Fibroblast of the aortic adventitia (primary cell): ENCODE measurements around the gene SPINK14. TPM values are rescaled to one million over a fixed set of nuclear protein-coding genes. Genes with fewer than 3 reads are reported as not detected.

Experiments
- DNase-seq: peaks from one replicate; pipeline ENCODE4 v3.0.0-alpha.2; 2010; ENCODE audit warnings: low read depth
- H3K4me3 ChIP-seq: 2 replicates; pipeline ENCODE4 v1.5.1; 2011; ENCODE audit warnings: low read depth, mild to moderate bottlenecking, control low read depth, low read length, moderate library complexity
- CTCF ChIP-seq: IDR thresholded peaks from 2 replicates; pipeline ENCODE4 v1.5.1; 2011; ENCODE audit warnings: mild to moderate bottlenecking, low read length, control low read depth, inconsistent platforms; ENCODE audit not compliant: insufficient read depth
- total RNA-seq: library from RNA; depleted of rRNA; stranded (reverse); fragments of >200 nt; gene quantifications from 2 replicates; pipeline ENCODE4 v1.2.3, GENCODE V29; 2012; ENCODE audit warnings: low replicate concordance

Gene SPINK14
- total RNA-seq, 1 donor: not detected

GRCh38 chr5:148205865-148206264, 37.5 kb downstream of the SPINK14 start:
- TF ChIP-seq CTCF: no peak
- no peak overlapping the region for H3K4me3 ChIP-seq
- no peak for DNase-seq

GRCh38 chr5:148206620-148207019, 38.3 kb downstream of the SPINK14 start:
- no peak for TF ChIP-seq CTCF
- no peak overlapping the region for H3K4me3 ChIP-seq
- no peak for DNase-seq

- H3K4me3 ChIP-seq: no peak overlapping the region
- no peak for DNase-seq
- no peak for TF ChIP-seq CTCF
These were observed 39.9 kb downstream of the SPINK14 start for GRCh38 chr5:148208226-148208625.

- no peak for DNase-seq
- TF ChIP-seq CTCF: no peak
- H3K4me3 ChIP-seq: no peak overlapping the region
These were observed 40.9 kb downstream of the SPINK14 start for GRCh38 chr5:148209151-148209770.

DNA sequence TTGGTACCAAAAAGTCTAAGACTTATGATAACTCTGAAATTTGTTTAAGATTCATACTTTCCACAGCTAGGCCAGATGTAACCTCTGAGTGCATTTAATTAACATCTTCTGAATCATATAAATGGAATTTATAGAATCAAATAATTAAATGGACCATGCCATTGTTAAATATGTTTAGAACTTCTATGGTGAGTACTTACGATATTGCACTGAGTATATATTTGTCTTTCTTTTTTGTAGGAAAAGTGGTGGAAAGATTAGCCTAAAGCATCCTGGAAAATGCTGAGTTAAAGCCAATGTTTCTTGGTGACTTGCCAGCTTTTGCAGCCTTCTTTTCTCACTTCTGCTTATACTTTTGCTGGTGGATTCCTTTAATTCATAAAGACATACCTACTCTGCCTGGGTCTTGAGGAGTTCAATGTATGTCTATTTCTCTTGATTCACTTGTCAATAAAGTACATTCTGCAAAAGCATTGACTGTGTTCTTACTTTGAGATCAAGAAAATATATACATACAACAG, 46.4 kb downstream of the SPINK14 start:
- TF ChIP-seq CTCF: no peak
- no peak overlapping the region for H3K4me3 ChIP-seq
- DNase-seq: no peak

DNA sequence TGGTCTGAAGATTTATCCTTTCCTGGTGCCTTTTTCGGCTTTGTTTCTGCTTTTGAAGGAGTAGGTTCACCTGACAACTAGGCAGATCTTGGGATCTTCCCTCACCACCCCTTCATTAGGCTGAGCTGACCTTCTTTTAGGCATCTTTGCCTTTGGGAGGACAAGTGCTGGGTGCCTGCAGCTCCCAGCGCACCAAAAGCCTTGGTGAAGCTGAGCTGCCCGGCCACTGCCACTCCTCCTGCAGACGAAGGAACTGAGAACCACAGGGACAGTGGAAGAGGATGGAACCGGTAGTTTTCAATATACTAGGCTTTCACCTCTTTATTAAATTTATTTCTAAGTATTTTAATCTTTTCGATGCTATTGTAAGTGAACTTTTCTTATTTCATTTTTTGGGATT, 53.2 kb downstream of the SPINK14 start:
- no peak overlapping the region for H3K4me3 ChIP-seq
- no peak for TF ChIP-seq CTCF
- no peak for DNase-seq
